WTC11 (cell line): ENCODE results near the gene CXCL6. TPM values are rescaled to one million over a fixed set of nuclear protein-coding genes. Genes with fewer than 3 reads are reported as not detected.

Experiments used
- ATAC-seq: fragments of 200-7000 bp; cut with Tn5 transposase; 2 replicates; pipeline ENCODE4 v1.10.0; 2021; ENCODE audit warnings: mild to moderate bottlenecking, moderate library complexity
- CTCF ChIA-PET: fragments of 300-600 bp; sonication (Branson Sonifier 250); formaldehyde crosslinking; loops from one replicate; lab custom pipeline; 2021; ENCODE audit warnings: antibody characterized with exemption; lab: Charles Lee
- POLR2A ChIA-PET: fragments of 350-600 bp; sonication (Branson Sonifier 250); formaldehyde crosslinking; loops from one replicate; lab custom pipeline; 2021; ENCODE audit warnings: antibody characterized with exemption; lab: Charles Lee
- DNase-seq: peaks from one replicate; pipeline ENCODE4 v3.0.0; 2021; ENCODE audit warnings: low spot score
- H3K27ac Mint-ChIP-seq: 2 replicates; pipeline ENCODE4 v1.8.0; 2021; ENCODE audit warnings: mixed read lengths
- H3K27me3 Mint-ChIP-seq: 2 replicates; pipeline ENCODE4 v1.8.0; 2021; ENCODE audit warnings: low read depth, mild to moderate bottlenecking, moderate library complexity, mixed read lengths
- H3K36me3 Mint-ChIP-seq: 2 replicates; pipeline ENCODE4 v1.8.0; 2021; ENCODE audit warnings: mixed read lengths
- H3K4me1 Mint-ChIP-seq: 2 replicates; pipeline ENCODE4 v1.8.0; 2022; ENCODE audit warnings: mixed read lengths
- H3K4me3 Mint-ChIP-seq: 2 replicates; pipeline ENCODE4 v1.8.0; 2021; ENCODE audit warnings: mild to moderate bottlenecking, moderate library complexity, mixed read lengths
- H3K9me3 Mint-ChIP-seq: 2 replicates; pipeline ENCODE4 v1.8.0; 2021; ENCODE audit warnings: mixed read lengths
- ATF3 ChIP-seq: sonication (generic); formaldehyde crosslinking; conservative IDR thresholded peaks from 2 replicates; pipeline ENCODE4 v1.8.1; 2022; ENCODE audit warnings: mild to moderate bottlenecking, missing genetic modification reagents
- CREM ChIP-seq: sonication (generic); formaldehyde crosslinking; IDR thresholded peaks from 2 replicates; pipeline ENCODE4 v1.8.1; 2022; ENCODE audit warnings: mild to moderate bottlenecking, missing genetic modification reagents, moderate library complexity
- ERG ChIP-seq: fragments of 250-450 bp; sonication (Bioruptor Pico); IDR thresholded peaks from 2 replicates; pipeline ENCODE4 v1.8.0; 2021; ENCODE audit warnings: mild to moderate bottlenecking
- FOXK1 ChIP-seq: sonication (generic); formaldehyde crosslinking; IDR thresholded peaks from 2 replicates; pipeline ENCODE4 v1.8.0; 2022; ENCODE audit warnings: mild to moderate bottlenecking, moderate library complexity, missing genetic modification reagents
- JUN ChIP-seq: sonication (generic); formaldehyde crosslinking; IDR thresholded peaks from 2 replicates; pipeline ENCODE4 v1.8.0; 2023; ENCODE audit warnings: mild to moderate bottlenecking, missing genetic modification reagents
- MAX ChIP-seq: sonication (generic); formaldehyde crosslinking; IDR thresholded peaks from 2 replicates; pipeline ENCODE4 v1.8.0; 2022; ENCODE audit warnings: mild to moderate bottlenecking, missing genetic modification reagents
- MXD4 ChIP-seq: fragments of 250-450 bp; sonication (Bioruptor Pico); IDR thresholded peaks from 2 replicates; pipeline ENCODE4 v1.8.0; 2021; ENCODE audit warnings: mild to moderate bottlenecking, moderate library complexity, borderline replicate concordance
- NFYB ChIP-seq: sonication (generic); formaldehyde crosslinking; conservative IDR thresholded peaks from 2 replicates; pipeline ENCODE4 v1.8.0; 2022; ENCODE audit warnings: low read depth, missing genetic modification reagents
- NR1H2 ChIP-seq: sonication (generic); formaldehyde crosslinking; IDR thresholded peaks from 2 replicates; pipeline ENCODE4 v1.9.0; 2021; ENCODE audit warnings: mild to moderate bottlenecking, moderate library complexity, missing genetic modification reagents
- NR3C1 ChIP-seq: sonication (generic); formaldehyde crosslinking; conservative IDR thresholded peaks from 2 replicates; pipeline ENCODE4 v1.8.1; 2023; ENCODE audit warnings: low read depth, mild to moderate bottlenecking, missing genetic modification reagents
- OVOL2 ChIP-seq: fragments of 250-450 bp; sonication (Bioruptor Pico); IDR thresholded peaks from 2 replicates; pipeline ENCODE4 v1.9.0; 2021; ENCODE audit warnings: mild to moderate bottlenecking, borderline replicate concordance
- RORB ChIP-seq: fragments of 250-450 bp; sonication (Bioruptor Pico); IDR thresholded peaks from 2 replicates; pipeline ENCODE4 v1.9.0; 2021; ENCODE audit warnings: mild to moderate bottlenecking
- SMAD4 ChIP-seq: sonication (generic); formaldehyde crosslinking; IDR thresholded peaks from 2 replicates; pipeline ENCODE4 v1.8.0; 2022; ENCODE audit warnings: mild to moderate bottlenecking, missing genetic modification reagents
- SOX15 ChIP-seq: fragments of 250-450 bp; sonication (Bioruptor Pico); IDR thresholded peaks from 2 replicates; pipeline ENCODE4 v1.9.0; 2021; ENCODE audit warnings: mild to moderate bottlenecking
- STAT6 ChIP-seq: sonication (generic); formaldehyde crosslinking; conservative IDR thresholded peaks from 2 replicates; pipeline ENCODE4 v1.8.1; 2023; ENCODE audit warnings: mild to moderate bottlenecking, low read depth, missing genetic modification reagents, moderate library complexity
- ZBTB21 ChIP-seq: sonication (generic); formaldehyde crosslinking; IDR thresholded peaks from 2 replicates; pipeline ENCODE4 v1.8.1; 2023; ENCODE audit warnings: mild to moderate bottlenecking, missing genetic modification reagents, borderline replicate concordance
- ZNF317 ChIP-seq: sonication (generic); formaldehyde crosslinking; IDR thresholded peaks from 2 replicates; pipeline ENCODE4 v1.8.1; 2023; ENCODE audit warnings: low read depth, mild to moderate bottlenecking, moderate library complexity, missing genetic modification reagents, borderline replicate concordance
- ZNF532 ChIP-seq: fragments of 250-450 bp; sonication (Bioruptor Pico); IDR thresholded peaks from 2 replicates; pipeline ENCODE4 v1.9.0; 2021; ENCODE audit warnings: mild to moderate bottlenecking, borderline replicate concordance
- total RNA-seq: library from RNA; stranded (reverse); gene quantifications from 3 replicates; pipeline ENCODE4 v1.2.3, GENCODE V29; 2021
- TF ChIP-seq, protein P1 (sequence below): sonication (generic); formaldehyde crosslinking; IDR thresholded peaks from 2 replicates; pipeline ENCODE4 v1.8.0; 2022; ENCODE audit warnings: mild to moderate bottlenecking, missing genetic modification reagents

The CXCL6 gene
- total RNA-seq, 1 experiment from 2014 or later = 4.9 TPM

DNA sequence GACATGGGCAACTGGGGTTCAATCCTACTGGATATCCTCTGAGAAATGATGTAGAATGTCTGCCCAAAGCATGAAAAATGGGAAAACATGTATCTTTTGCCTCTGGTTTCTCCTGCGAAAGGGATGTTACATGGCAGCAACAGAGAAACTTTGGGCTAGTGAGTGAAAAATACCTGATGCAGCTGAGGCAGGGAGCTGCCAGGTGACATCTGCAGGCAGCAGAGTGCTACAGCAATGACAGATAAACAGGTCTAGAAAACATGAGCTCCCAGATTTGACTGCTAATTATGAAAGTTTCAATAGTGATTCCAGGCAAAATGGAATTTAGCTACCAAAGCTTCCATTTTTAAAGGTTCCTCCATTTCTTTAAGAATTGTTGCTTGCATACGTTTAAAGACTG is 27.9 kb downstream of the CXCL6 start (continued):
- no peak for TF ChIP-seq FOXK1 (CRISPR knock-in tag)
- TF ChIP-seq, all 79 proteins: peak for 0

GRCh38 chr4:73864961-73865360 is 28.5 kb downstream of the CXCL6 start:
- H3K27ac Mint-ChIP-seq = no peak overlapping the region
- no peak for ATAC-seq

More at GRCh38 chr4:73864961-73865360, 28.5 kb downstream of the CXCL6 start:
- Mint-ChIP-seq H3K4me1 (peaks cover 19% of the 10 kb centered on the region), H3K9me3 (no peaks in the 10 kb centered on the region), H3K36me3 (no peaks in the 10 kb centered on the region), H3K27me3 (peaks cover 22% of the 10 kb centered on the region), H3K4me3 (no peak overlapping the region)
- POLR2A ChIA-PET = no interaction called here
- CTCF ChIA-PET = interaction anchor here (0.5 to 2.6 kb wide), 37 partner anchors 11 to 595 kb away, joined by 3 to 39 read pairs (median 4); partner anchors contain the start of genes CXCL2, CXCL3, CXCL5 and CXCL6
- TF ChIP-seq ZBTB21 (CRISPR knock-in tag) = no peak
- TF ChIP-seq OVOL2 (CRISPR knock-in tag) = no peak
- TF ChIP-seq CREM (CRISPR knock-in tag) = no peak
- no peak for TF ChIP-seq JUN (CRISPR knock-in tag)
- no peak for TF ChIP-seq SOX15 (CRISPR knock-in tag)
- TF ChIP-seq MXD4 = no peak
- no peak for TF ChIP-seq SMAD4 (CRISPR knock-in tag)
- TF ChIP-seq ZNF317 (CRISPR knock-in tag) = no peak
- no peak for TF ChIP-seq MAX (CRISPR knock-in tag)
- no peak for TF ChIP-seq STAT6 (CRISPR knock-in tag)
- TF ChIP-seq ERG (CRISPR knock-in tag) = no peak
- TF ChIP-seq, protein P1, sequence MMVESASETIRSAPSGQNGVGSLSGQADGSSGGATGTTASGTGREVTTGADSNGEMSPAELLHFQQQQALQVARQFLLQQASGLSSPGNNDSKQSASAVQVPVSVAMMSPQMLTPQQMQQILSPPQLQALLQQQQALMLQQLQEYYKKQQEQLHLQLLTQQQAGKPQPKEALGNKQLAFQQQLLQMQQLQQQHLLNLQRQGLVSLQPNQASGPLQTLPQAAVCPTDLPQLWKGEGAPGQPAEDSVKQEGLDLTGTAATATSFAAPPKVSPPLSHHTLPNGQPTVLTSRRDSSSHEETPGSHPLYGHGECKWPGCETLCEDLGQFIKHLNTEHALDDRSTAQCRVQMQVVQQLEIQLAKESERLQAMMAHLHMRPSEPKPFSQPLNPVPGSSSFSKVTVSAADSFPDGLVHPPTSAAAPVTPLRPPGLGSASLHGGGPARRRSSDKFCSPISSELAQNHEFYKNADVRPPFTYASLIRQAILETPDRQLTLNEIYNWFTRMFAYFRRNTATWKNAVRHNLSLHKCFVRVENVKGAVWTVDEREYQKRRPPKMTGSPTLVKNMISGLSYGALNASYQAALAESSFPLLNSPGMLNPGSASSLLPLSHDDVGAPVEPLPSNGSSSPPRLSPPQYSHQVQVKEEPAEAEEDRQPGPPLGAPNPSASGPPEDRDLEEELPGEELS = no peak
- TF ChIP-seq NR1H2 (CRISPR knock-in tag) = no peak
- TF ChIP-seq ATF3 (CRISPR knock-in tag) = no peak
- TF ChIP-seq NR3C1 (CRISPR knock-in tag) = no peak
- no peak for TF ChIP-seq RORB (CRISPR knock-in tag)
- TF ChIP-seq NFYB (CRISPR knock-in tag) = no peak
- no peak for TF ChIP-seq ZNF532
- no peak for DNase-seq
